HCT116 (cell line): ENCODE data around the gene TBX20. TPM values are rescaled to one million over a fixed set of nuclear protein-coding genes. Genes with fewer than 3 reads are reported as not detected.

Experiments used
- ATAC-seq: fragments of 200-7000 bp; cut with Tn5 transposase; 2 replicates; pipeline ENCODE4 v1.9.1; 2020; ENCODE audit warnings: mild to moderate bottlenecking, moderate library complexity
- BruUV-seq: library from RNA; stranded (reverse); fragments of 400-500 nt; replicated peaks from 2 replicates; lab custom pipeline; 2021; lab: Mats Ljungman, UMichigan
- CTCF ChIA-PET: fragments of 300-600 bp; sonication (Branson Sonifier 250); formaldehyde crosslinking; loops from one replicate; lab custom pipeline; 2021; ENCODE audit warnings: antibody characterized with exemption; lab: Charles Lee
- POLR2A ChIA-PET: fragments of 300-600, 350-600 bp; sonication (Branson Sonifier 250); formaldehyde crosslinking; loops from one replicate; lab custom pipeline; 2021; ENCODE audit warnings: antibody characterized with exemption; lab: Charles Lee
- RAD21 ChIA-PET, 2 experiments: fragments of 300-600 bp; sonication (Branson Sonifier 250); formaldehyde crosslinking; loops; one replicate each; lab custom pipeline; 2023; ENCODE audit warnings: low total read pairs in 2 of 2; ENCODE audit not compliant: uncharacterized antibody in 2 of 2, unreplicated experiment in 2 of 2, low non-redundant PET in 1 of 2; lab: Charles Lee
- DNase-seq: peaks from one replicate; pipeline ENCODE4 v3.0.0-alpha.2; 2010; ENCODE audit warnings: low read depth, low spot score
- H2AFZ ChIP-seq: fragments of 200-600 bp; shearing (Covaris generic), sonication (generic); 2 replicates; pipeline ENCODE4 v1.6.1; 2017; ENCODE audit warnings: low read depth, mixed run types, mixed read lengths, antibody characterized with exemption, low read length; ENCODE audit not compliant: poor library complexity, severe bottlenecking
- H3K27ac ChIP-seq: 2 replicates; pipeline ENCODE4 v1.5.1; 2012; ENCODE audit warnings: low read depth, low read length
- H3K27me3 ChIP-seq: fragments of 200-600 bp; sonication (generic); 2 replicates; pipeline ENCODE4 v1.6.1; 2016; ENCODE audit warnings: mixed run types, low read length, mixed read lengths; ENCODE audit not compliant: insufficient read depth
- H3K36me3 ChIP-seq, 2 experiments: fragments of 200-500 bp in 1 of 2; fragments of 200-600 bp in 1 of 2; sonication (Bioruptor generic) in 1 of 2; sonication (generic) in 1 of 2; 2 replicates each; pipeline versions ENCODE4 v1.5.1 to v1.6.1; 2014 to 2016; ENCODE audit warnings: low read length in 2 of 2, inconsistent platforms in 1 of 2, mixed read lengths in 1 of 2, mixed run types in 1 of 2; ENCODE audit not compliant: insufficient read depth in 2 of 2, control insufficient read depth in 1 of 2
- H3K4me1 ChIP-seq, 2 experiments: fragments of 200-600 bp in 1 of 2; sonication (generic) in 1 of 2; 2 replicates each; pipeline versions ENCODE4 v1.5.1 to v1.6.1; 2012 to 2017; ENCODE audit warnings: low read length in 2 of 2, inconsistent platforms in 1 of 2, mild to moderate bottlenecking in 1 of 2, mixed read lengths in 1 of 2, mixed run types in 1 of 2, moderate library complexity in 1 of 2; ENCODE audit not compliant: insufficient read depth in 2 of 2, control insufficient read depth in 1 of 2
- H3K4me2 ChIP-seq: fragments of 200-600 bp; sonication (generic); 2 replicates; pipeline ENCODE4 v1.6.1; 2017; ENCODE audit warnings: mixed run types, low read length, mixed read lengths
- H3K4me3 ChIP-seq, 2 experiments: fragments of 200-600 bp in 1 of 2; sonication (generic) in 1 of 2; replicated peaks in 1 of 2; 2 replicates each; pipeline ENCODE4 v1.5.1; 2011 to 2016; ENCODE audit warnings: low read length in 2 of 2, control low read depth in 1 of 2, low read depth in 1 of 2, mild to moderate bottlenecking in 1 of 2, mixed read lengths in 1 of 2, mixed run types in 1 of 2
- H3K79me2 ChIP-seq: fragments of 200-600 bp; sonication (generic); 2 replicates; pipeline ENCODE4 v1.6.1; 2017; ENCODE audit warnings: mild to moderate bottlenecking, mixed run types, low read length, moderate library complexity, mixed read lengths; ENCODE audit not compliant: insufficient read depth
- H3K9ac ChIP-seq: fragments of 200-600 bp; sonication (generic); 2 replicates; pipeline ENCODE4 v1.6.1; 2016; ENCODE audit warnings: low read length, mixed read lengths
- H3K9me2 ChIP-seq: fragments of 200-600 bp; sonication (generic), shearing (Covaris generic); 2 replicates; pipeline ENCODE4 v1.6.1; 2017; ENCODE audit warnings: mixed run types, mild to moderate bottlenecking, moderate library complexity; ENCODE audit not compliant: insufficient read depth
- H3K9me3 ChIP-seq, 2 experiments: fragments of 200-500 bp in 1 of 2; fragments of 200-600 bp in 1 of 2; sonication (Bioruptor generic) in 1 of 2; sonication (generic) in 1 of 2; 2 replicates each; pipeline ENCODE4 v1.6.1; 2014 to 2017; ENCODE audit warnings: low read length in 2 of 2, mixed read lengths in 2 of 2, inconsistent platforms in 1 of 2, low read depth in 1 of 2, mild to moderate bottlenecking in 1 of 2, mixed run types in 1 of 2, moderate library complexity in 1 of 2; ENCODE audit not compliant: control insufficient read depth in 1 of 2, insufficient read depth in 1 of 2
- H4K20me1 ChIP-seq: fragments of 200-600 bp; sonication (generic), shearing (Covaris generic); 2 replicates; pipeline ENCODE4 v1.6.1; 2017; ENCODE audit warnings: mixed run types, mild to moderate bottlenecking, moderate library complexity; ENCODE audit not compliant: insufficient read depth
- CBX3 ChIP-seq: IDR thresholded peaks from 2 replicates; pipeline ENCODE4 v1.6.1; 2012; ENCODE audit warnings: low read depth
- CEBPB ChIP-seq: IDR thresholded peaks from 2 replicates; pipeline ENCODE4 v1.6.1; 2012; ENCODE audit warnings: low read depth
- ELF1 ChIP-seq: IDR thresholded peaks from 2 replicates; pipeline ENCODE4 v1.6.1; 2012; ENCODE audit warnings: low read depth, borderline replicate concordance
- EZH2 ChIP-seq: fragments of 200-600 bp; sonication (generic); IDR thresholded peaks from 2 replicates; pipeline ENCODE4 v1.6.1; 2017; ENCODE audit warnings: antibody characterized with exemption, mixed run types
- EZH2phosphoT487 ChIP-seq: fragments of 200-600 bp; IDR thresholded peaks from 2 replicates; pipeline ENCODE4 v1.6.1; 2018; ENCODE audit warnings: antibody characterized with exemption, borderline replicate concordance
- FOSL1 ChIP-seq: IDR thresholded peaks from 2 replicates; pipeline ENCODE4 v1.6.1; 2012; ENCODE audit warnings: low read depth
- JUND ChIP-seq: IDR thresholded peaks from 2 replicates; pipeline ENCODE4 v1.6.1; 2012
- POLR2A ChIP-seq: IDR thresholded peaks from 2 replicates; pipeline ENCODE4 v1.7.0; 2011; ENCODE audit warnings: borderline replicate concordance; ENCODE audit not compliant: insufficient read depth, insufficient read length; ENCODE audit errors: extremely low read depth
- POLR2AphosphoS5 ChIP-seq: IDR thresholded peaks from 2 replicates; pipeline ENCODE4 v1.6.1; 2011; ENCODE audit warnings: mild to moderate bottlenecking, low read depth, low read length, moderate library complexity
- RAD21 ChIP-seq: IDR thresholded peaks from 2 replicates; pipeline ENCODE4 v1.6.1; 2012; ENCODE audit warnings: low read depth, mild to moderate bottlenecking
- SP1 ChIP-seq: IDR thresholded peaks from 2 replicates; pipeline ENCODE4 v1.6.1; 2012; ENCODE audit warnings: low read depth
- SRF ChIP-seq: IDR thresholded peaks from 2 replicates; pipeline ENCODE4 v1.6.1; 2012; ENCODE audit warnings: low read depth
- TCF7L2 ChIP-seq: IDR thresholded peaks from 2 replicates; pipeline ENCODE4 v1.7.0; 2011; ENCODE audit warnings: borderline replicate concordance, inconsistent platforms; ENCODE audit not compliant: insufficient read depth, insufficient read length; ENCODE audit errors: extremely low read depth
- YY1 ChIP-seq: IDR thresholded peaks from 2 replicates; pipeline ENCODE4 v1.6.1; 2011; ENCODE audit warnings: low read length, low read depth, moderate library complexity, mild to moderate bottlenecking; ENCODE audit not compliant: insufficient replicate concordance; ENCODE audit errors: extremely low read depth
- ZFX ChIP-seq: fragments of 450-650 bp; IDR thresholded peaks from 2 replicates; pipeline ENCODE4 v1.6.1; 2017
- ZNF274 ChIP-seq: fragments of 200-500 bp; sonication (Bioruptor generic); IDR thresholded peaks from 2 replicates; pipeline ENCODE4 v1.6.1; 2014; ENCODE audit warnings: mild to moderate bottlenecking, low read depth, low read length, inconsistent platforms
- intact Hi-C: fragments of 100-400 bp; cut with micrococcal nuclease; formaldehyde crosslinking; loops from 2 replicates; pipeline ENCODE4 v1.10.0; 2022
- total RNA-seq: library from RNA; stranded (reverse); gene quantifications from one replicate; pipeline ENCODE4 v1.2.1, GENCODE V29; 2021; ENCODE audit not compliant: unreplicated experiment
- TF ChIP-seq, protein P1 (sequence below): IDR thresholded peaks from 2 replicates; pipeline ENCODE4 v1.6.1; 2012
- TF ChIP-seq, protein P2 (sequence below): IDR thresholded peaks from 2 replicates; pipeline ENCODE4 v1.6.1; 2012; ENCODE audit warnings: low read depth
- TF ChIP-seq, protein P3 (sequence below): IDR thresholded peaks from 2 replicates; pipeline ENCODE4 v1.6.1; 2011; ENCODE audit warnings: mild to moderate bottlenecking, low read length, moderate library complexity; ENCODE audit not compliant: insufficient replicate concordance; ENCODE audit errors: extremely low read depth
- TF ChIP-seq, protein P4 (sequence below): IDR thresholded peaks from 2 replicates; pipeline ENCODE4 v1.6.1; 2012

The TBX20 gene
- total RNA-seq, 1 experiment from 2014 or later = not detected

DNA sequence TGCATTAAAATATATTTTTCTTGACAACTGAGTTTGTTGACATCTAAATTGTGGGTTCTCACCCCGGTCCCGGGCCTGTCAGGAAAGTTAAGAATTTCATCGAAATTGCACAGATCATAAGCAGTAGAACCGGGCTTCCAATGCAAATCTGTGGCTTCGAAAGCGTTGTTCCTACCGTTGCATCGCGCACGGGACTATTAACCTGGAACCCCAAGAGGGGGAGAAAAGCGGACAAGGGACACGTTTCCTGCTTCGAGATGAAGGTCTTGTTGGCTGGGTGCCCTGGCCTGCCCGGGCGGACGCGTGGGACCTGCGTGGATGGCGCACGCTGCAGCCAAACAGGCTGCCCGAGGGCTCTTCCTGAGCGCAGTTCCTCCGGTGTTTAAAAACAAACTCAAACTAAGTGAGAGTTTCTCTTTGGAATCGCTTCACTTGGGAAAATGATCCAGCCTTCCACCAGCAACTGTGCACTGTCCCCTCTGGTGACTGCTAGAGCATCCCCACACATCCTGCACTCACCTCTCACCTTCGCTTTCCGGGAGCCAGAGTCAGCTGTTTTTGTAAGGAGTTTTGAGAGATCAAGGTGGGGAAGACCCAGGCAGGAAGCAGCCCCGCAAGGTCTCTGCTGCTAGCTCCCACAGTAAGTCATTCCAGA is 5.1 kb upstream of the TBX20 start:
- H3K9me3 ChIP-seq = no peaks in the 10 kb centered on the region
- no peaks in the 10 kb centered on the region for H4K20me1 ChIP-seq
- H3K9me2 ChIP-seq = no peaks in the 10 kb centered on the region
- no peaks in the 10 kb centered on the region for H3K79me2 ChIP-seq
- DNase-seq (no peak), ATAC-seq (no peak)
- ChIA-PET CTCF (no interaction called here), RAD21 (no interaction called here), POLR2A (no interaction called here)
- no peaks in the 10 kb centered on the region for H3K4me1 ChIP-seq
- no peak overlapping the region for H3K27ac ChIP-seq
- no peak overlapping the region for H3K4me2 ChIP-seq
- no peak overlapping the region for H3K9ac ChIP-seq
- BruUV-seq = no TSS peak
- intact Hi-C loops = no loop called here
- TF ChIP-seq RAD21 (no peak), EZH2phosphoT487 (no peak), ZNF274 (no peak), YY1 (no peak), POLR2AphosphoS5 (no peak), ZFX (no peak), CEBPB (no peak), SRF (no peak), SP1 (no peak), EZH2 (no peak), ELF1 (no peak), FOSL1 (no peak), TCF7L2 (no peak), CBX3 (no peak), JUND (no peak), POLR2A (no peak)
- TF ChIP-seq, protein P1, sequence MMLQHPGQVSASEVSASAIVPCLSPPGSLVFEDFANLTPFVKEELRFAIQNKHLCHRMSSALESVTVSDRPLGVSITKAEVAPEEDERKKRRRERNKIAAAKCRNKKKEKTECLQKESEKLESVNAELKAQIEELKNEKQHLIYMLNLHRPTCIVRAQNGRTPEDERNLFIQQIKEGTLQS = no peak
- TF ChIP-seq, protein P2, sequence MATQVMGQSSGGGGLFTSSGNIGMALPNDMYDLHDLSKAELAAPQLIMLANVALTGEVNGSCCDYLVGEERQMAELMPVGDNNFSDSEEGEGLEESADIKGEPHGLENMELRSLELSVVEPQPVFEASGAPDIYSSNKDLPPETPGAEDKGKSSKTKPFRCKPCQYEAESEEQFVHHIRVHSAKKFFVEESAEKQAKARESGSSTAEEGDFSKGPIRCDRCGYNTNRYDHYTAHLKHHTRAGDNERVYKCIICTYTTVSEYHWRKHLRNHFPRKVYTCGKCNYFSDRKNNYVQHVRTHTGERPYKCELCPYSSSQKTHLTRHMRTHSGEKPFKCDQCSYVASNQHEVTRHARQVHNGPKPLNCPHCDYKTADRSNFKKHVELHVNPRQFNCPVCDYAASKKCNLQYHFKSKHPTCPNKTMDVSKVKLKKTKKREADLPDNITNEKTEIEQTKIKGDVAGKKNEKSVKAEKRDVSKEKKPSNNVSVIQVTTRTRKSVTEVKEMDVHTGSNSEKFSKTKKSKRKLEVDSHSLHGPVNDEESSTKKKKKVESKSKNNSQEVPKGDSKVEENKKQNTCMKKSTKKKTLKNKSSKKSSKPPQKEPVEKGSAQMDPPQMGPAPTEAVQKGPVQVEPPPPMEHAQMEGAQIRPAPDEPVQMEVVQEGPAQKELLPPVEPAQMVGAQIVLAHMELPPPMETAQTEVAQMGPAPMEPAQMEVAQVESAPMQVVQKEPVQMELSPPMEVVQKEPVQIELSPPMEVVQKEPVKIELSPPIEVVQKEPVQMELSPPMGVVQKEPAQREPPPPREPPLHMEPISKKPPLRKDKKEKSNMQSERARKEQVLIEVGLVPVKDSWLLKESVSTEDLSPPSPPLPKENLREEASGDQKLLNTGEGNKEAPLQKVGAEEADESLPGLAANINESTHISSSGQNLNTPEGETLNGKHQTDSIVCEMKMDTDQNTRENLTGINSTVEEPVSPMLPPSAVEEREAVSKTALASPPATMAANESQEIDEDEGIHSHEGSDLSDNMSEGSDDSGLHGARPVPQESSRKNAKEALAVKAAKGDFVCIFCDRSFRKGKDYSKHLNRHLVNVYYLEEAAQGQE = no peak
- TF ChIP-seq, protein P3, sequence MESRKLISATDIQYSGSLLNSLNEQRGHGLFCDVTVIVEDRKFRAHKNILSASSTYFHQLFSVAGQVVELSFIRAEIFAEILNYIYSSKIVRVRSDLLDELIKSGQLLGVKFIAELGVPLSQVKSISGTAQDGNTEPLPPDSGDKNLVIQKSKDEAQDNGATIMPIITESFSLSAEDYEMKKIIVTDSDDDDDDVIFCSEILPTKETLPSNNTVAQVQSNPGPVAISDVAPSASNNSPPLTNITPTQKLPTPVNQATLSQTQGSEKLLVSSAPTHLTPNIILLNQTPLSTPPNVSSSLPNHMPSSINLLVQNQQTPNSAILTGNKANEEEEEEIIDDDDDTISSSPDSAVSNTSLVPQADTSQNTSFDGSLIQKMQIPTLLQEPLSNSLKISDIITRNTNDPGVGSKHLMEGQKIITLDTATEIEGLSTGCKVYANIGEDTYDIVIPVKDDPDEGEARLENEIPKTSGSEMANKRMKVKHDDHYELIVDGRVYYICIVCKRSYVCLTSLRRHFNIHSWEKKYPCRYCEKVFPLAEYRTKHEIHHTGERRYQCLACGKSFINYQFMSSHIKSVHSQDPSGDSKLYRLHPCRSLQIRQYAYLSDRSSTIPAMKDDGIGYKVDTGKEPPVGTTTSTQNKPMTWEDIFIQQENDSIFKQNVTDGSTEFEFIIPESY = no peak
- TF ChIP-seq, protein P4, sequence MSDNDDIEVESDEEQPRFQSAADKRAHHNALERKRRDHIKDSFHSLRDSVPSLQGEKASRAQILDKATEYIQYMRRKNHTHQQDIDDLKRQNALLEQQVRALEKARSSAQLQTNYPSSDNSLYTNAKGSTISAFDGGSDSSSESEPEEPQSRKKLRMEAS = no peak
- no peak overlapping the region for H3K4me3 ChIP-seq
- no peaks in the 10 kb centered on the region for H3K27me3 ChIP-seq
- H2AFZ ChIP-seq = no peak overlapping the region
- H3K36me3 ChIP-seq = no peaks in the 10 kb centered on the region
